ENCODE results near the gene THRSP. TPM values are rescaled to one million over a fixed set of nuclear protein-coding genes. Genes with fewer than 3 reads are reported as not detected.
A peak's percentile ranks its signal among the peaks of the same experiment; 100 is the strongest.

Gene THRSP
- total and polyA plus RNA-seq, 2 of the 8 experiments (the other 6 are each of a cell fraction or from before 2014, with no cell fraction given) = 0.11 TPM; not detected in 1

DNA sequence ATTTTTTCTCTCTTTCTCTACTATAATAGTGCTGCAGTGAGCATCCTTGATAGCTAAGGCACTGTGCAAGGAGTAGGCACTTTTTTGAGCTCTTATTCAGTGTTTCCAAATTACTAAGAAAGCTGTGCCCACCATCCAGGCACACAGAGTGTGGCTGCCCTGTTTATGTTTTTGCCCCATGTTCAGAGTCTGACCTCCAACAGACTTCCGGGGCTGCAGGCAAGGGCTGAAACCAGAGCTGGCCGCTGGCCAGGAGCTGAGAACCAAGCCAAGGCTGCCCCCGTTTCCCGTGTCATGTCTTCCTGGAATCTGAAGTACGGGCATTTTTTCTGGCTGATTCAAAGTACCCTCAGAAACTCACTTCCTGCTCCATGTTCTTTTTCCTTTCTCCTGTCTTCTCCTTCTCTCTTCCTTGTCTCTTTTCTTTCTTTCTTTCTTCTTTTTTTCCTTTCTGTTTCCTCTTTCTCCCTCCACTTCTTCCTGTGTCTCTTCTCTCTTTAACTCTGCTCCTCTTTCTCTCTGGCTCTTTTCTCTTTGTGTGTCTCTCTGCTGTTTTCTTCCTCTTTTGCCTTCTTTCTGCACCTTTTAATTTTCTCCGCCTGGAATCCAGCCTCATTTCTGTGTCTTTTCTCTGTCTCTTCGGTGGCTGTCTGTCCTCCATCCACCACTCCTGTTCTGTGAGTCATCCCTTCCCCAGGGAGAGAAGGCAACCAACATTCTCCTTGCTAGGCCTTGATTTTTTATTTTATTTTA lies 23.6 kb upstream of the THRSP start:
- Histone ChIP-seq H3K23ac (ENCODE audit: insufficient read length) (no peak overlapping the region), H3K23me2 (ENCODE audit: low read depth, low read length) (no peaks in the 10 kb centered on the region), H4K20me1 (replicated peaks in 1 of 2; ENCODE audit: control insufficient read depth in 1 of 2, insufficient read depth in 2 of 2, low read length in 2 of 2) (no peaks in the 10 kb centered on the region), H4K91ac (replicated peaks; ENCODE audit: insufficient read length, low read length) (no peak overlapping the region), H3K27me3 (replicated peaks in 1 of 4; ENCODE audit: control insufficient read depth in 3 of 4, extremely low read depth in 1 of 4, insufficient read depth in 3 of 4, low read length in 3 of 4) (no peaks in the 10 kb centered on the region), H4K8ac (ENCODE audit: extremely low read depth, insufficient read depth, low read length) (no peak overlapping the region; the same call in 1 of the 2 replicates), H3K27ac (ENCODE audit: low read depth, low read length) (no peak overlapping the region), H3K36me3 (ENCODE audit: control insufficient read depth in 2 of 4, insufficient read depth in 4 of 4, low read length in 3 of 4) (no peaks in the 10 kb centered on the region), H3K9me3 (ENCODE audit: insufficient read depth in 2 of 2, low read depth in 1 of 2, low read length in 1 of 2) (no peaks in the 10 kb centered on the region), H4K5ac (ENCODE audit: insufficient read length, low read depth, low read length) (no peak overlapping the region), H2BK120ac (replicated peaks; ENCODE audit: low read depth, low read length) (no peak overlapping the region), H3K56ac (replicated peaks; ENCODE audit: insufficient read length, low read depth, low read length) (no peak overlapping the region), H2BK15ac (ENCODE audit: low read length) (0 out of 2 replicates have a peak overlapping the region, but pooled peaks have one; percentile 46), H3K79me1 (ENCODE audit: low read depth, low read length) (no peaks in the 10 kb centered on the region), H2AK5ac (ENCODE audit: low read depth, low read length) (no peak overlapping the region), H3K4me1 (replicated peaks in 1 of 4; ENCODE audit: control insufficient read depth in 3 of 4, insufficient read depth in 4 of 4, low read length in 3 of 4) (peaks cover 0 to 7% (median 3%) of the 10 kb centered on the region in 4 experiments; a peak in 3 of 7 replicates), H3K4ac (replicated peaks; ENCODE audit: insufficient read length, low read depth, low read length) (no peak overlapping the region), H2BK20ac (ENCODE audit: low read length) (no peak overlapping the region), H3K79me2 (ENCODE audit: control insufficient read depth in 1 of 2, insufficient read depth in 2 of 2, low read length in 2 of 2) (no peaks in the 10 kb centered on the region), H2BK5ac (ENCODE audit: low read depth, low read length) (no peak overlapping the region), H3K4me2 (ENCODE audit: insufficient read depth in 1 of 2, low read depth in 2 of 2, low read length in 2 of 2) (no peak overlapping the region), H3K9ac (replicated peaks in 1 of 4; ENCODE audit: extremely low read depth in 1 of 4, low read depth in 3 of 4, low read length in 3 of 4) (no peak overlapping the region), H2BK12ac (ENCODE audit: low read depth, low read length) (no peak overlapping the region), H2AFZ (ENCODE audit: low read length) (0 out of 2 replicates have a peak overlapping the region, but pooled peaks have one; percentile 8), H3K14ac (ENCODE audit: insufficient read length) (no peak overlapping the region), H3K18ac (ENCODE audit: extremely low read depth, low read length) (no peak overlapping the region; the same call in 1 of the 2 replicates), H3K4me3 (ENCODE audit: extremely low read depth in 1 of 4, insufficient read depth in 2 of 4, low read depth in 3 of 4, low read length in 4 of 4) (no peak overlapping the region)
- CTCF ChIA-PET (ENCODE audit: partially characterized antibody) = interaction anchor here (0.6 to 2.1 kb wide), 6 partner anchors 9 to 399 kb away, joined by 3 to 5 read pairs (median 3); no protein-coding TSS in a partner anchor
- POLR2A ChIA-PET (ENCODE audit: partially characterized antibody) = interaction anchor here (2.2 kb wide), 1 partner anchor 18 kb away, joined by 6 read pairs; no protein-coding TSS in a partner anchor
- DNase-seq (ENCODE audit: low read depth in 1 of 2, low spot score in 2 of 2) (no peak), FAIRE-seq (no peak)
- 90% methylated on average over 7 of the region's 7 CpGs; no CpG with 5 or more reads in 1 of the 2 experiments for WGBS, 2 experiments (ENCODE audit: extremely low coverage in 1 of 2, insufficient coverage in 1 of 2, insufficient read length in 1 of 2, insufficient replicate concordance in 2 of 2, low coverage in 1 of 2, low lambda C conversion rate in 2 of 2, missing lambda C conversion rate in 1 of 2)
- TF ChIP-seq TBP (IDR thresholded peaks at IDR 0.05; ENCODE audit: low read depth, low read length) (no peak), RAD21 (IDR thresholded peaks at IDR 0.05 in 1 of 2, conservative IDR thresholded peaks at IDR 0.05 in 1 of 2; ENCODE audit: low read depth in 2 of 2, low read length in 2 of 2) (no peak), TCF12 (IDR thresholded peaks at IDR 0.05; ENCODE audit: low read depth, low read length) (no peak), CHD2 (IDR thresholded peaks at IDR 0.05; ENCODE audit: low read length) (no peak)
- TF ChIP-seq, protein P1, sequence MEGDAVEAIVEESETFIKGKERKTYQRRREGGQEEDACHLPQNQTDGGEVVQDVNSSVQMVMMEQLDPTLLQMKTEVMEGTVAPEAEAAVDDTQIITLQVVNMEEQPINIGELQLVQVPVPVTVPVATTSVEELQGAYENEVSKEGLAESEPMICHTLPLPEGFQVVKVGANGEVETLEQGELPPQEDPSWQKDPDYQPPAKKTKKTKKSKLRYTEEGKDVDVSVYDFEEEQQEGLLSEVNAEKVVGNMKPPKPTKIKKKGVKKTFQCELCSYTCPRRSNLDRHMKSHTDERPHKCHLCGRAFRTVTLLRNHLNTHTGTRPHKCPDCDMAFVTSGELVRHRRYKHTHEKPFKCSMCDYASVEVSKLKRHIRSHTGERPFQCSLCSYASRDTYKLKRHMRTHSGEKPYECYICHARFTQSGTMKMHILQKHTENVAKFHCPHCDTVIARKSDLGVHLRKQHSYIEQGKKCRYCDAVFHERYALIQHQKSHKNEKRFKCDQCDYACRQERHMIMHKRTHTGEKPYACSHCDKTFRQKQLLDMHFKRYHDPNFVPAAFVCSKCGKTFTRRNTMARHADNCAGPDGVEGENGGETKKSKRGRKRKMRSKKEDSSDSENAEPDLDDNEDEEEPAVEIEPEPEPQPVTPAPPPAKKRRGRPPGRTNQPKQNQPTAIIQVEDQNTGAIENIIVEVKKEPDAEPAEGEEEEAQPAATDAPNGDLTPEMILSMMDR (IDR thresholded peaks at IDR 0.05; ENCODE audit: control extremely low read depth in 1 of 3, insufficient read depth in 1 of 3, low read depth in 1 of 3, low read length in 3 of 3) = no peak
